Suprapubic skin (tissue), 4 donors: Measurements from ENCODE around the gene MMP17. TPM values are rescaled to one million over a fixed set of nuclear protein-coding genes. Genes with fewer than 3 reads are reported as not detected.
A peak's percentile ranks its signal among the peaks of the same experiment; 100 is the strongest.

Experiments used
- DNase-seq, 2 donors: peaks; one replicate each; pipeline ENCODE4 v3.0.0-alpha.2; 2019; ENCODE audit warnings: low spot score in 2 of 2
- H3K27ac ChIP-seq: fragments of 200-600 bp; sonication (generic); one replicate; pipeline ENCODE4 v1.5.1; 2019
- H3K27me3 ChIP-seq: fragments of 200-600 bp; sonication (generic); one replicate; pipeline ENCODE4 v1.5.1; 2019
- H3K36me3 ChIP-seq: fragments of 200-600 bp; sonication (generic); one replicate; pipeline ENCODE4 v1.5.1; 2019
- H3K4me1 ChIP-seq: fragments of 200-600 bp; sonication (generic); one replicate; pipeline ENCODE4 v1.5.1; 2019
- H3K4me3 ChIP-seq: fragments of 200-600 bp; sonication (generic); one replicate; pipeline ENCODE4 v1.5.1; 2019; ENCODE audit warnings: mild to moderate bottlenecking
- H3K9me3 ChIP-seq: fragments of 200-600 bp; sonication (generic); one replicate; pipeline ENCODE4 v1.5.1; 2019
- EP300 ChIP-seq: sonication (generic); formaldehyde crosslinking; IDR thresholded peaks from one replicate; pipeline ENCODE4 v1.6.1; 2017; ENCODE audit warnings: antibody characterized with exemption
- POLR2A ChIP-seq, 2 donors: fragments of 450-650 bp; IDR thresholded peaks; one replicate each; pipeline ENCODE4 v1.6.1; 2017; ENCODE audit warnings: antibody characterized with exemption in 2 of 2, mild to moderate bottlenecking in 2 of 2, moderate library complexity in 2 of 2
- POLR2AphosphoS5 ChIP-seq, 3 donors: sonication (generic); formaldehyde crosslinking; IDR thresholded peaks; one replicate each; pipeline ENCODE4 v1.6.1; 2017; ENCODE audit warnings: antibody characterized with exemption in 3 of 3
- WGBS: methylation state at CpG from one replicate; pipeline ENCODE4 v1.1.5; 2018; 5-methylcytosine and 5-hydroxymethylcytosine counted together
- total RNA-seq, 4 donors: library from RNA; depleted of rRNA; stranded (reverse); fragments of >200 nt; gene quantifications; one replicate each; pipeline ENCODE4 v1.1.0, GENCODE V29; 2016
- TF ChIP-seq, protein P1 (sequence below), 2 donors: fragments of 200-600 bp in 1 of 2; fragments of 450-650 bp in 1 of 2; sonication (generic) in 1 of 2; IDR thresholded peaks; one replicate each; pipeline ENCODE4 v1.5.1; 2016 to 2019; ENCODE audit warnings: antibody characterized with exemption in 2 of 2, mild to moderate bottlenecking in 1 of 2, moderate library complexity in 1 of 2

The MMP17 gene
- total RNA-seq, 4 donors from 2014 or later = 3.0 to 10.1 (median 5.6) TPM

DNA sequence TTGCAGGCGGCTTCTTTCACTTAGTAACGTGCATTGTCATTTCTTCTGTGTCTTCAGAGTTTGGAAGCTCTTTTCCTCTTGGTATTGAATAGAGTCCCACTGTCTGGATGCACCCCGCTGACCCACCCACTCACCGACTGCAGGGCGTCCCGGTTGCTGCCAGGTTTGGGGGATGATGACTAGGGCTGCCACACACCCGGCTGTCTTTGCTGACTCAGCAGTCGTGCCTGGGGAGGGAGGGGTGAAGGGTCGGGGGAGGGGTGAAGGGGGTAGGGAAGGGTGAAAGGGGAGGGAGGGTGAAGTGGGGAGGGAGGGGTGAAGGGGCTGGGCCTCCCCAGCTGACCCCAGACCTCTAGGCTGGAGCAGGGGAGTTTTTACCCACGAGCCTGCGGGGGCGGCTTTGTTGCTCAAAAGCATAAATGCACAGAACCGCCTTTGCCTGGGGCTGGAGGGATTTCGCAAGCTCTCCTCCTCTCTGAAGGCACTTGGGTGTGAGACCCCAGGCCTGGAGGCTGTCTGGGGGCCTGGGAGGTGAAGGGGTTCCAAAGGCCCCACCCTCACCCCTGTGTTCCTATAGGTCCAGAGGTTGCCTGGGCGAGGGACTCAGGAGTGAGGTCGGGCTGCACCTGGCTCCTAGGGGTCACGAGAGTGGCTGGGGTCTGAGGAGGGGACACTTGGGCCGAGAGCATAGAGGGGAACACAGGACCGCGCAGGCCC lies 35.0 kb downstream of the MMP17 start:
- no peak for TF ChIP-seq POLR2AphosphoS5 (IDR thresholded peaks at IDR 0.05)
- no peak for TF ChIP-seq EP300
- TF ChIP-seq, protein P1, sequence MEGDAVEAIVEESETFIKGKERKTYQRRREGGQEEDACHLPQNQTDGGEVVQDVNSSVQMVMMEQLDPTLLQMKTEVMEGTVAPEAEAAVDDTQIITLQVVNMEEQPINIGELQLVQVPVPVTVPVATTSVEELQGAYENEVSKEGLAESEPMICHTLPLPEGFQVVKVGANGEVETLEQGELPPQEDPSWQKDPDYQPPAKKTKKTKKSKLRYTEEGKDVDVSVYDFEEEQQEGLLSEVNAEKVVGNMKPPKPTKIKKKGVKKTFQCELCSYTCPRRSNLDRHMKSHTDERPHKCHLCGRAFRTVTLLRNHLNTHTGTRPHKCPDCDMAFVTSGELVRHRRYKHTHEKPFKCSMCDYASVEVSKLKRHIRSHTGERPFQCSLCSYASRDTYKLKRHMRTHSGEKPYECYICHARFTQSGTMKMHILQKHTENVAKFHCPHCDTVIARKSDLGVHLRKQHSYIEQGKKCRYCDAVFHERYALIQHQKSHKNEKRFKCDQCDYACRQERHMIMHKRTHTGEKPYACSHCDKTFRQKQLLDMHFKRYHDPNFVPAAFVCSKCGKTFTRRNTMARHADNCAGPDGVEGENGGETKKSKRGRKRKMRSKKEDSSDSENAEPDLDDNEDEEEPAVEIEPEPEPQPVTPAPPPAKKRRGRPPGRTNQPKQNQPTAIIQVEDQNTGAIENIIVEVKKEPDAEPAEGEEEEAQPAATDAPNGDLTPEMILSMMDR (IDR thresholded peaks at IDR 0.05) = no peak
- no peaks in the 10 kb centered on the region for H3K9me3 ChIP-seq
- no peak overlapping the region for H3K27ac ChIP-seq
- H3K36me3 ChIP-seq = no peaks in the 10 kb centered on the region
- peaks cover 24% of the 10 kb centered on the region for H3K4me1 ChIP-seq
- peak in 1 of 2 donors; percentile 57 for DNase-seq
- no peak overlapping the region for H3K4me3 ChIP-seq
- 42% methylated on average over 18 of the region's 20 CpGs for WGBS
- H3K27me3 ChIP-seq = no peaks in the 10 kb centered on the region

DNA sequence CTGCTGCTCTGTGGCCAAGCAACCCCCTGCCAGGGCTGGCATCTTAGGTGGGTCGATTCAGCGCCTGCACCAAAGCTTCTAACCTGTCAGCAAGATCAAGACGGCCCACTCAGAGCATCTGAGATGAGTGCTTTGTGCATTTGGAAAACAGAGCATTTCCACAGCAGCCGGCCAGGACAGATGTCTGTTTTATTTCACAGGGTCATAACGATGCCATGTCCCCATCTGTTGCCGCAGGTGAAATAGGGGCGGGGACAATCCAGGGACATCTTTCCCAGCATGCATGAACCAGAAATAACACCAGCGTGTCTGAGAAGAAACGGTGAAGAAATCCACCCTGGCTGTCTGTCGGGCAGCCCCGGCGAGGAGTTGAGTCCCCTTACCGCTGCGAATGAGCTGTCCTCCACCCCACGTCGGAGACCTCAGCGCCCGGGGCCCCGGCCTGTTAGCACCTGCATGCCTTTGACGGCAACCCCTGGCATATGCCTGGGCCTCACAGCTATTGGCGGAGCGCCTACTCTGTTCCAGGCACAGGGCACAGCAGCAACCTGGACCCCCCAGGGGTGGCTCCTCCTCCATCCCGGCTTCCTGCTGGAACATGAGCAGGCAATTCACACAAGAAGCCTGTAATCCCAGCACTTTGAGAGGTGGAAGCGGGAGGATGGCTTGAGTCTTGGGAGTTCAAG lies 35.7 kb downstream of the MMP17 start:
- Histone ChIP-seq H3K27me3 (no peaks in the 10 kb centered on the region), H3K27ac (no peak overlapping the region), H3K4me1 (peaks cover 24% of the 10 kb centered on the region), H3K36me3 (no peaks in the 10 kb centered on the region), H3K4me3 (no peak overlapping the region), H3K9me3 (no peaks in the 10 kb centered on the region)
- DNase-seq = peak in 1 of 2 donors; percentile 63
- WGBS = 42% methylated on average over 9 of the region's 24 CpGs
- TF ChIP-seq, protein P1 (IDR thresholded peaks at IDR 0.05) = no peak
- TF ChIP-seq POLR2A (IDR thresholded peaks at IDR 0.05) (no peak), POLR2AphosphoS5 (IDR thresholded peaks at IDR 0.05) (no peak), EP300 (no peak)

DNA sequence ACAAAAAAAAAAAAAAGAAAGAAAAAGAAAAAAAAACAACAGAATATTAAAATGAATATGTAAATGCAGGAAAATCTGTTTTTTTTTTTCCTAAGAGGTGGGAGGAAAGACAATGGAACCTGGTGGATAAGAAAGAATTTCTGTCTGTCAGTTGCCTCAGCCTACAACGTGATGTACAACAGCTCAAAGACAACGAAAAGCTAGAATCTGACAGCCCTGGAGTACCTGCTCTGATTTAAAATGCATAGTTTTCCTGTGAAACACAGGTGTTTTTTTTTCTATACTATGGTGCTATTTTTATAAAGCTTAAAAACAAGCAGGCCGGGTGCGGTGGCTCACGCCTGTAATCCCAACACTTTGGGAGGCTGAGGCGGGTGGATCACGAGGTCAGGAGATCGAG lies 36.3 kb downstream of the MMP17 start:
- H3K4me3 ChIP-seq = no peak overlapping the region
- no peak overlapping the region for H3K27ac ChIP-seq
- TF ChIP-seq EP300 = no peak
- TF ChIP-seq, protein P1 (IDR thresholded peaks at IDR 0.05) = no peak
- TF ChIP-seq POLR2A (IDR thresholded peaks at IDR 0.05) = no peak
- no peak for TF ChIP-seq POLR2AphosphoS5 (IDR thresholded peaks at IDR 0.05)
- 71% methylated on average over 8 of the region's 8 CpGs for WGBS
- H3K4me1 ChIP-seq = peaks cover 24% of the 10 kb centered on the region
- DNase-seq = no peak
- H3K27me3 ChIP-seq = no peaks in the 10 kb centered on the region
- H3K9me3 ChIP-seq = no peaks in the 10 kb centered on the region
- no peaks in the 10 kb centered on the region for H3K36me3 ChIP-seq

DNA sequence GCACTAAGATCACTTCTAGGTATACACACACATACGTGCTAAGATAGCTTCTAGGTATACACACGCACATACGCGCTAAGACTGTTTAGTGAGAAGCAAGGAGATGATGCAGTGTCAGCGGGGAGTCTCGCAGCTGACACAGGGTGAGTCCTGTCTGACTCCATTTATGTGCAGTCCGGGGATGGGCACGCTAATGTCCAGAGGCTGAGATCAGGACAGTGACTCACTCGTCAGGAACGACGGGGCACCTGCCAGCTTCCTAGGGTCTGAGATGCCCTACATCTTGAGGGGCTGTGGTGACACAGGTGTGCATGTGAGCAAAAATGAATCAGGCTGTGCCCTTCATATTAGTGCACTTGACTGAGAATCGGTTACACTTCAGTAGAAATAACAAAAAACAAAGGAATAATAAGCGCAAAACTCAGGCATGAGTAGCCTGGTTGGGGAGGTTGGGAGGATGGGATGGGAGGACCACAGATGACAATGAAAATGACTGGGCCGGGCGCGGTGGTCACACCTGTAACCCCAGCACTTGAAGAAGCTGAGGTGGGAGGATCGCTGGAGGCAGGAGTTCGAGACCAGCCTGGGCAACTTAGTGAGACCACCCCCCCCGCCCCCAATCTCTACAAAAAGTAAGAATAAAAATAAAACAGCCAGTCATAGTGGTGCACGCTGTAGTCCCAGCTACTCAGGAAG lies 37.1 kb downstream of the MMP17 start:
- no peaks in the 10 kb centered on the region for H3K27me3 ChIP-seq
- no peak for TF ChIP-seq POLR2A (IDR thresholded peaks at IDR 0.05)
- TF ChIP-seq, protein P1 (IDR thresholded peaks at IDR 0.05) = no peak
- no peak for TF ChIP-seq POLR2AphosphoS5 (IDR thresholded peaks at IDR 0.05)
- TF ChIP-seq EP300 = no peak
- no peaks in the 10 kb centered on the region for H3K36me3 ChIP-seq
- peak in 1 of 2 donors; percentile 59 for DNase-seq
- no peak overlapping the region for H3K27ac ChIP-seq
- peaks cover 23% of the 10 kb centered on the region for H3K4me1 ChIP-seq
- WGBS = 81% methylated on average over 20 of the region's 20 CpGs
- H3K9me3 ChIP-seq = no peaks in the 10 kb centered on the region
- H3K4me3 ChIP-seq = no peak overlapping the region

DNA sequence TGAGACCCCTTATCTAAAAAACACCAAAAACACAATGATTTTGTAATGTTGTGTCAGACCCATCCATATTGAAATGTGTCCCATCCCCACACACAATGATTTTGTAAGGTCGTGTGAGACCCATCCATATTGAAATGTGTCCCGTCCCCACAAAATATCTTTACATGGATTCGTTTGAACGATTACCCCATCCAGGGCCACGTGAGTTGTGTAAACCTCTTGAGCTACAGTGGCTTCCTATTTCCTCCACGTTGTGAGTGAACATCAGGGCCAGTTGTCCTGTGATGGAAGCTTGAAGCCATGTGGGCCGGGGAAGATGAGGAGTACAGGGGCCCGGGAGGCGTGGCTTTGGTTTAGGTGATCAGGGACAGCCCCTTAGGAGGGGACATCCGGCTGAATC lies 39.3 kb downstream of the MMP17 start:
- TF ChIP-seq POLR2AphosphoS5 (IDR thresholded peaks at IDR 0.05) = no peak
- no peaks in the 10 kb centered on the region for H3K36me3 ChIP-seq
- H3K27ac ChIP-seq = no peak overlapping the region
- H3K4me3 ChIP-seq = no peak overlapping the region
- peaks cover 19% of the 10 kb centered on the region for H3K4me1 ChIP-seq
- H3K27me3 ChIP-seq = no peaks in the 10 kb centered on the region
- DNase-seq = no peak
- H3K9me3 ChIP-seq = no peaks in the 10 kb centered on the region
- WGBS = 84% methylated on average over 10 of the region's 10 CpGs
